GM04504 (cell line): Measurements from ENCODE around the gene ZBTB7C.

Experiments
- DNase-seq: peaks from one replicate; pipeline ENCODE4 v3.0.0-alpha.2; 2012; ENCODE audit warnings: low read depth

ZBTB7C gene

DNA sequence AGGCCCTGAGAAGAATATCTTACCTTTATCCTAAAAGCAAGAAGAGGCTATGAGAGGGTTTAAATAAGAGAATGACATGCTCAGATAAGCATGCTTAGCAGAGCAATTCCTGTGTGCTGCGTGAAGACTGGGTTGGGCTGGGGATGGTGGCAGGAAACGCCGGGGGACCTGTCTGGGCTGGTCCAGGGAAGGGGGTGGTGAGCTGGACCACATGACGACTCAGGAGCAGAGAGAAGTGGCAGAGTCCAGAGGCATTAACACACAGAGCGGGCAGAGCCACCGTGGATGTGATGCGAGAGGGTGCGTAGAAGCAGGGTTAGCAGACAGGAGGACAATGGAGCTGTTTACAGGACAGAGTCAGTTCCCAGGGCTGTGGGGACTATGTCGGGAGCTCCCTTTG, 84.5 kb downstream of the ZBTB7C start:
- no peak for DNase-seq

DNA sequence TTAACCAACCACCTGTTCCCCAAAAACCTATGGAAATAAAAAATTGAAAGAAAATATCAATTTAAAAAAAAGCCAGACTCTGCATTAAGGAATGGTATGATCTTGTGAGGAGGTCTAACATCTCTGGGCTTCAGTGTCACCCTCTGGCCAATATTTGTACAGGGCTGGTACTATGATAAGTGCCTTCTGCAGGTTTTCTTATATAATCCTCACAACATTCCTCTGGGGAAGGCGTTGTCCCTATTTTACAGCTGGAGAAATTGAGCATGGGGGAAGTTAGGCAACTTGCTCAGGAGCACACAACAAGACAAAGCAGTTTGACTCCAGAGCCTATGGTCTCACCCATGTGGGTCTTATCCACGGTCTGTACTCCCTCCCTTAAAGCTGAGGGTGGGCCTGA, 86.0 kb downstream of the ZBTB7C start:
- no peak for DNase-seq

DNA sequence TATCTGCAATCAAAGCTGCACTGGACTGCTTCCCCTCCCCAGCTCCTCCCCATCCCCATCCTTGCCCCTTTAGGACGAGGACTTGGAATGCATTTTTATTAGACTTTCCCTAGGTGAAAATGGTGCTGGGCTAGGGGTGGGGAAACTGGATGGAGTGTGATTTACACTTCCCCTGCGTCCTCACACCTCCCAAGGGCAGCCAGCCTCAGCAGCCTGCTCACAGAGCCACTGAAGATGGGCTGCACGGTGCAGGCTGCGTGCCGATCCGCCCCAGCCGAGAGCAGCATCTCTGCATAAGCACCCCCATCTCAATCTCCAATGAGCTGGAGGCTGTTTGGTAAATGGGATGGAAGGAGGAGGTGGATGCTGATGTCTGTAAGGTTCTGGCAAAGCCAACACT, 87.6 kb downstream of the ZBTB7C start:
- no peak for DNase-seq

DNA sequence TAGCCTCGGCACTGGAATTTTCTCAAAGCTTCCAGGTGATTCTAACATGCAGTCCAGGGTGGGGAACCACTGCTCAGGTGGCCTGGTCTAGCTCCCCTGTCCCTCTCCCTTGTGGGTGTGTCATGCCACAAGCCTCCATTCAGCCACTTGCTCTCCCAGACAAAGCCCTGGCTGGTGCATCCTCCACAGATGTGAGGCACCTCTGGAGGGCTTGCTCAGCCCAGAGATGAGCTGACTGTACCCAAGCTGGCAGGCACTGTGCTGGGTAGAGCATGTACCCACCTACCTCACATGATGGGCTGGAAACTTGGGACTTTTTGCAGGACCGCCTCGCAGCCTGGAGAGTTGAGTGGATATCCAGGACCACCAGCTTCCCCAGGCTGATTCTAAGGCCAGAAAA, 88.1 kb downstream of the ZBTB7C start:
- no peak for DNase-seq

DNA sequence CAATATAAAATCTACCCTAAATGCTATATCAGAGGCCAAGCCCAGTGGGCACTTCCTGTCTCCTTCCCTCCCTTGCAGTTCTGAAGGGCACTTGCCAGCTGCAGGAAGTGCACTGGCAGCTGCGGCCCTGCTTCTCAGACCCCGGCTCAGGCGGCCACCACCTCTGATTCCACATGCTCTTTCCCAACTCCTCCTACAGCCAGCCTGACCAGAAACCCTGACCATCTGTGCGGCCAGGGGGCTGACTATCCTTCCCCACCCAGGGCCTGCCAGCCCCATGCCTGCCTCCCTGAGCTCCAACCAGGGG, 88.6 kb downstream of the ZBTB7C start:
- no peak for DNase-seq

DNA sequence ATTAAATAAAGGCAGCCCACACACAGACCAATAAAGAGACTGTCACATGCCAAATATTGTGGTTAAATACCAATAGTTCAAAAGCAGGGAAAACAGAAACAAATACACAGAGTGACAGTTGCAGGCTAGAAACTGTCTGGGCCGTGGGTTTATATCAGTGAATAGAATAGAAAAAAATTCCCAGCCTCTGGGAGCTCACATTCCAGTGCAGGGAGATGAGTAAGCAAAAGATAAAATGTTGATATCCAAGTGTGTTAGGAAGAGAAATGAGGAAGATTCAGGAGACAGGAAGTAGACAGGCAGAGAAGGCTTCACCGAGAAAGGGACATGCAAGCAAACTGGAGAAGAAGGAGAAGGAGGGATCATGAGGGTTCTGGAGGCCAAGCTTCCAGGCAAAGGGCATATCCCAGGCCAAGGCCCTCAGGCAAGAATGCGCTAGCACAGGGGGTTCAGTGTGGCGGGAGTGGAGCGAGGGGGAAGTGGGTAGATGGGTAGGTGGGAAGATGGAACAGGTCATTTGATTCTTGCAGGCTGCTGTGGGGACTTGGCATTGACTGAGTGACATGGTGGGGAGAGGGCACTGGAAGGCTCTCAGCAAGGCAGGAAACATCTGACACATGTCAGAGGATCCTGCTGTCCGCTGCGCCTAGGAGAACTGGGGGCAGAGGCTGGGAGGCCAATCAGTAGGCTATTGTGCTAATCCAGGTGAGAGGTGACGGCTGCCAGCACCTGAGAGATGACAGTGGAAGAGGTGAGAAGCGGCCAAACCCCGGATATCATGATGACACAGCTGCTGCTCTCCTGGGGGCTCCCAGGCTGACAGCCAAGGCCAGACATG, 89.2 kb downstream of the ZBTB7C start:
- no peak for DNase-seq

DNA sequence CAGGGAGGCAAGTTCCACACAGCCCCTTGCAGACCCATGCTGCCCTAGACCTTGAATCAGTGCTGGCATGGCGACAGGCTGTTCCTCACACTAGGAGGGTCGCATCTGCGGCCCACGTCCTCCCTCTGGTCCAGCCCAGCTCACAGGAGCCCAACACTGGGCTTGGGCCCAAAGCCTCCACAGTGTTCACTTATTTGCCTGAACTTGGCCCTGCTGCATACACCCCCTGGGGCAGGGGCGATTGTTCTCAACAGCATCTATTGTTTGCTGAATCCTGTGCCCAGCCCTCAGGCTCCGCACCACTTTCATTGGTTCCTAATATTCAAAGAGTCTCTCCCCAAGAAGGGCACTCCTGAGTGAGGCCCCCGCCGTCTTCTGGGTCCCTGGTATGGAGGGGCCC, 90.7 kb downstream of the ZBTB7C start:
- no peak for DNase-seq

DNA sequence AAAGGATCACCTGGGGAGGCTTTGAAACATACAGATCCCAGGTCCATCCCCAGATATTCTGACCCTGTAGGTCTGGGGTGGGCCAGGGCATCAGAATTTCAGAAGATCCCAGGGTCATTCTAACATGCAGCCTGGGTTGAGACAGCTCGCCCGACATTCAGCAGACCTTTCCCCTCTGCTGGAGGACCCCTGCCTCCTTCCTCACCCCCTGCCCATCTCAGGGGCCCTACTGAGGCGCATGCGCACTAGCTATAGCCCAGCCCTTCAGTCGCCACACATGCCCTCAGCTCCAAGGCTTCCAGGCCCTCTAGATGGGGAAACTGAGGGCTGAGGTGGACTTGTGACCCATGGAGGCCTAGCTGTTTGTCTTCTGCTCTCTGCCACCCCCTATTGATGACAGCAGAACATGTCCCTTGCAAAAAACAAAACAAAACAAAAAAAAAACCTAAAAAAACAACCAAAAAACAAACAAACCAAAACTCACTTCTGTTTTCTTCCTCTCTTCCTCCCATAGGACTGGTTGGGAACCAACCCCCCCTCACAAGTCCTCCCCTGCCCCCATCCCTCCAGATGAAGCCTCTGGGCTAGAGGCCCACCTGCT, 91.3 kb downstream of the ZBTB7C start:
- no peak for DNase-seq

DNA sequence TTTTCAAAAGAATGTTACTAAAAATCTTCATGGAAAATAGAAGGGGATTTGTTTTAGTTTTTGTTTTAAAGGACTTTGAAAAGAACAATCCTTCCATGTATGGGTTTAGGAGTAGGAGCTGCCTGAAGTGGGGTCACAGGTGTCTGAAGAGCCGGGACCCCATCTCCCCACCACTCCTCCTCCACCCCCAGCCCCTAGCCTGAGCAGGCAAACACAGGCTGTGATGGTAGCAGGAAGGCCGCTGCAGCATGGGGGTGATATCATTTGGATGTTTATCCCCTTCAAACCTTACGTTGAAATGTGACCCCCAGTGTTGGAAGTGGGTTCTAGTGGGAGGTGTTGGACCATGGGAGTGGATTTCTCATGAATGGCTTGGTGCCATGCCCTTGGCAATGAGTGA, 93.0 kb downstream of the ZBTB7C start:
- no peak for DNase-seq

DNA sequence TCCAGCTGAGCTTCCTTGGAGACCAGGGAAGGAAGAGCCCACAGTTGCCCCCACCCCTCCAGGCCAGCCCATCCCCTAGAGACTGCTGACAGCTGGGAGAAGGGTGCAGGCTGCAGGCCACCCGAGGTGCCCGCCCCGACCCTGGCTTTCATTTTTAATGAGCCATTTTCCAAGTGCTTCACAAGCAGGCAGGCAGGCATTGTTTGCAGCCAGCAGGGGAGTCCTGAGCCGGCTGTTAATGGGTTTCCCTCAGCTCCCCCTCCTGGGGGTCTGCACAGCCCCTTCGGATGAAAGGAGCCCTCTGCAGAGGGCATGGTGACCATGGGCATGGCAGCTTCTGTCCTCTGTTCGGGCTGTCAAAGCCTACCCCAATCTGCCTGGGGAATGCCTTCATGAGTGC, 94.5 kb downstream of the ZBTB7C start:
- DNase-seq = no peak

DNA sequence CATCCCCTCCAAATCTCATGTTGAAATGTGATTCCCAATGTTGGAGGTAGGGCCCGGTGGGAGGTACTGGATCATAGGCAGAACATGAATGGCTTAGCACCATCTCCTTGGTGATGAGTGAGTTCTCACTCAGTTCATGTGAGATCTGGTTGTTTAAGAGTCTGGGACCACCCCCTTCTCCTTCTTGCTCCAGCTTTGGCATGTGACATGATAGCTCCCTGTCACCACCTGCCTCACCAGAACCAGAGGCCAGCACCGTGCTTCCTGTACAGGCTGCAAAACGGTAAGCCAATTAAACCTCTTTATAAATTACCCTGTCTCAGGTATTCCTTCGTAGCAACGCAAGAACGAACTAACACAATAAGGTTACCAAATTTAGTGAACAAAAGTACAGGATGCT, 95.4 kb downstream of the ZBTB7C start:
- DNase-seq = no peak

DNA sequence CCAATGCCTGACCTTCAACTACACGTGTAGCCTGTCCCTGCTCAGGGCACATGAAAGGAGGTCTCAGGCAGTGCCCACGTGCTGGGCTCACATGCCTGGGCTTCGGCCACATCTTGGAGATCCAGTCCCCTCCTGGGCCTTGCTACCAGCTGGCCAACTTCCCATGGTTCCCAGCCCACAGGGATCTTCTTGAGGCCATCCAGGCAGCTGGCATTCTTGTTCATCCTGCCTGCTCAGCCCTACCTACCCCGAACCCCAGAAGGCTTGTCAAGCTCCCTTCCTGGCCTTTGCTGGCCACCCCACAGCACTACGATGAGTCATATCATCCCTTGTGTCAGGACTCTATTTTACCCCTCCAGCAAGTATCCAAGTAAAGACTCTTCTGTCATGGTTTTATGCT, 97.1 kb downstream of the ZBTB7C start:
- no peak for DNase-seq

DNA sequence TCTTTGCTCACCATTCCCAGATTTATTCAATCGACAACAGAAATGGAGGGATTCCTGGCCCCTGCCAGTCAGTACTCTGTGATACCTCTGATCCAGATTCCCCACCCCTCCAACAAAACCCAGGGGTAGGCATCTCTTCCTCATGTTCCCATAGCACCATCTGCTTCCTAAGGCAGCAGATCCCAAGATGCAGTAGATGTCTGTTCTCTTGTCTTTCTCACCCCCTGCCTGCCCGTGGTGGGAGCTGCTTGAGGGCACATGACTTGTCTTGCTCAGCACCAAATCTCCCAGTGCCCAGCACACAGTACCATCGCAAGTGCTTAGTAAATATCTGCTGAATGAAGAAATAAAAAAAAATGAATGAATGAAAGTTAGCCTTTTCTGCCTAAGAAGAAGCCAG, 98.2 kb downstream of the ZBTB7C start:
- no peak for DNase-seq

DNA sequence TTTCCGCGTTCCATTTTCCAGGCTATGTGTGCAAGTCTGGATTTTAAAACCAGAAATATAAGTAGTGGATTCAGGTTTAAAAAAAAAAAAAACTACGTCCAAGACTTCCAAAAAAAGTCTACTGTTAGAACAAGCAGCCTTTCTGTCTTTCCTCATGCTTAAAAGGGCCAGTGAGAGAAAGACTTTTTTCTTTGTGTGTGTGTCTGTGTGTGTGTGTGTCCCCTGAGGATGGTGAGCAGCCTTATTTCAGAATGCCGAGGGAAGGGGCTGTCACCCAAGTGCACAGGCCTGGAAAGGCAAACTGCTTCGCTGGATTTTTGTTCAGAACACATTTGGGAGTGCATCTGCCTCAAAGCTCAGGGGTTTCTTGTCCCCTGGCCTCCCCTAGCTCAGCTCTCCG, 98.8 kb downstream of the ZBTB7C start:
- no peak for DNase-seq

DNA sequence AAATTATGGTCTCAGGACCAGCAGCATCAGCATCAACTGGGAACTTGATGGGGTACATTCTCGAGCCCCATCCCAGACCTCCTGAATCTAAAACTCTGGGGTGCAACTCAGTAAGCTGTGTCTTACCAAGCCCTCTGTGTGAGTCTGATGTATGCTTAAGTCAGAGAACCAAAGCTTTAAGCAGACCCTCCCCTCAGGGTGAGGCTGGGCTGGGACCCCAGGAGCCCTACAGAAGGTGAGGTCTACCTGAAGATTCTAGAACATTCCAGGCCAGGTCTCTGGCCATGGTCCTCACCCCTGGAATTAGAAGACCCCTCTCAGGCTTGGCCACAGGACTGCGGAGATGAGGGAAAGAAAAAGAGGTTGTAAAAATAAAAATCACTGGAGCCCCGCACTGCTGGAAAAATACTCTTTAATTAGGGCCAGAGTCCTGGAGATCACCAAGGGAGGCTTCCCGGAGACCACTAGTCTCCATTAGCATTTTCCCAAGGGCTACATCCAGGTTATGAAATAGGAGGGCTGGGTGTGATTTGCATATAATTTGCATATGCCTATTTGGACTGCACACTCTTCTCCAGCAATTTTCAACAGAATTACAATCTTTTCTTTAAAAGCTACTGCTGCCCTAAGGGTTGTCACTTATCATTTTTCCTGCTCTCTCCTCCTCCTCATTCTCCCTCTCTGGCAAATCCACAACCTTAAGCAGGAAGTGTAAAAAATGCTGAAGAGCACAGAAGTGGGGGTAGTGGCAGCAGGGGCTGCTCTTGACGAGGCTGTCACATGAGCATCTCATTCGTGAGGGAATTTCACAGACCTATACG, 100.2 kb downstream of the ZBTB7C start:
- DNase-seq = no peak

DNA sequence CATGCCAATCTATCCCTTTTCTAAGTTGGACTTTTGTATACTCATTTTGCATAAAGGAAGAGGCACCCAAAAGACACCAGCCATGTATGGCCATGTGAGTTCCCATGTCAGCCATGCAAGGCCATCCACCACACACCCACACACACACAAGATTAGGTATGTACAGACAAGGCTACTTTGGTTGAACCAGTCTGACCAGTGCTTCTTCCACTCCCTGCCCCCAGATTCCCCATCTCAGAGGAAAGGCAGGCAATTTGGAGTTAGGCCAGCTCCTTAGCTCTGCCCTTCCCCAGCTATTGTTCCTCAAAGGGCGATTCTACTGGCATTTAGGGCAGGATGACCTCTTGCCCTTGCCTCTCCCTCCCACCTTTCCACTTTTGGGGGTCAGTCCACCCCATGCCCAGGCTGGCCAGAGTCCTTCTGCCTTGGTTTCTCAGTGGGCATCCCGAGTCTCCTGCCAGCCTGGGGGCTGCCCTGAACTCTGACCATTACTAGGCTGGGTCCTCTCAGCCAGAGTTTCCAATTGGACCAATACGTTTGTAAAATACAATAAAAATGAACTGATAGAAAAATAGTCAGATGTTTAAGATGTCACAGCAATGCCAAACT, 101.1 kb downstream of the ZBTB7C start:
- no peak for DNase-seq

DNA sequence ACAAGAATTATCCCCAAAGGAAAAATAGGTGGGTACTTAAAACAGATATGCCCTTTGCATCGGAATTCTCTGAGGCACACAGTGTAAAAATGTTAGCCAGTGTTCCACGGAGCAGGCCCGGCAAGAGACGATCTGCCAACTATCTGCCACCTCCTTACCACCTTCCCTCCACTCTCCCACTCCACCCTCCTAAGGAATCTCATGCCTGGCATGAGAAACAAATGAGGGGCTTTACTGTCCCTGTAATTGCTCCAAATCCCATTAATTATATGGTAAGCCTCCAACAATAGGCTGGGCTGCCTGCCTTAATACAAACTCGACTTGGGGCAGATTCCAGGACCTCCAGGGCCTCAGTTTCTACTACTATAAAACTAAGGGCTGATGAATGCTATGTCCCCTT, 102.3 kb downstream of the ZBTB7C start:
- DNase-seq = no peak

DNA sequence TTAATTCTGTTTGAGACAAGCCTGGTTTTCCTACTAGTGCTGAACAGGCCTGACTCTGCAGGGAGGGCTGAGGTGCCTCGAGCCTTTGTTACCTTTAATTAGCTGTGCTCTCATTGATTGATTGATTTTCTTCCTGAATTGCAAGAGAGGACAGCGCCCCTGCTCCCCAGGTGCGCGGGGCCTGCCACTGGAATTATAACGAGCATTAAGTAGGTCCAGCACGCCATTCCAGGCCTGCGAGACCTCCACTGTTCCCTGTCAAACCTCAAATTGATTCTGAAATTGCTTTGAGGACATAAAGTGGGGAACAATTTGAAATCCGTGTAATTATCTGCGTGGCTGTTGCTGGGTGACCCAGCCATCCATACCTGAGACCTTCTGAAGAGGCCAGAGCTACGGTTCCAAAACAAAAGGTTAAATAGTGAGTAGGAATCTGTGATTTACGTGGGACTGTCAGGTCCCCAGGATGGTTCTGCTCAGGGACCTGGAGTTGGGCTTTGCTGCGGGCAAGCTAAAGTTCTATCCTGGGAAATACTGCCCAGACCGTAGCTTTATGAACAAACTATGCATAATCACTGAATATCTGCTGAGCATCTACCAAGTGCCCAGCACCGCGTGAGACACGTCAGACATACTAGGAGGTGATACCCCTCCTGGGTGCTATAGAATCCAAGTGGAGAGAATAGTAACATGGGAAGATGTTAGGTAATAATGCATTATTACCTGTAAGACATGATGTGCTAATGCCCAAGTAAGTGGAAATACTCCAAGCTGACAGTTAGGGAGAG, 104.1 kb downstream of the ZBTB7C start:
- DNase-seq = no peak

DNA sequence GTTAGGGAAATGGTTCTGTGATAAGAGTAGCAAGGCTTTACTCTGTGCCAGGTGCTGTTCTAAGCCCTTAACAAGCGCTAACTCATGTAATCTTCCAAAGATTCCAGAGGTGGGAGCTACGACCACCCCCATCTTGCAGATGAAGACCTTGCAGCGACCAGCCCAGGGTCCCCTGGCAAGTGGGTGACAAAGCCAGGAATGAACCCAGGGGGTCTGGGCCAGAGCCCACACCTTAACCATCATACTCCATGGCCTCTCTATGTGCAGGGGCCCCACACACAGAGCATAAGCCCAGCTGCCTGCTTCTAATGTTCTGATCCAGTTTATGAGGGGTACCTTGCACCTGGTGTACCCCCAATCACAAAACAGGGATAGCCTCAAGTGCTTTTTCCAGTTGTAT, 105.3 kb downstream of the ZBTB7C start:
- no peak for DNase-seq

DNA sequence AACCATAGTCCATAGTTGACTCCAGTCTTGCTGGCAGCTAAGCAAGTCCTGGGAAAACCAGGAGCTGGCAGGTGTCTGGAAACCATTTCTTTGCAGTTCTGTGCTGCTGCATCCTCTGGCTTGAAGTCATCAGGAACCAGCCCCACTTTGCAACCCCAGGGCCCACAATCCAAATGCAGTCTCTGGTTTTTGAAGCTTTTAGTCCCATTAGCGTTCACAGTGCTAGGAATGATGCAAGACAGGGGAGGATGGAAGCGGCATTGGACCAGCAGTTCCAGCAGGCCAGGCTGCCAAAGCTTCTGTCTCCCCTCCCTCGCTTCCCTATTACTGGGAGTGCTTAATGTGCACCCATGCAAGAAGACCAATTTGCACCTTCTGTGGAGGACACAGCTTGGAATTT, 106.4 kb downstream of the ZBTB7C start:
- DNase-seq = no peak

DNA sequence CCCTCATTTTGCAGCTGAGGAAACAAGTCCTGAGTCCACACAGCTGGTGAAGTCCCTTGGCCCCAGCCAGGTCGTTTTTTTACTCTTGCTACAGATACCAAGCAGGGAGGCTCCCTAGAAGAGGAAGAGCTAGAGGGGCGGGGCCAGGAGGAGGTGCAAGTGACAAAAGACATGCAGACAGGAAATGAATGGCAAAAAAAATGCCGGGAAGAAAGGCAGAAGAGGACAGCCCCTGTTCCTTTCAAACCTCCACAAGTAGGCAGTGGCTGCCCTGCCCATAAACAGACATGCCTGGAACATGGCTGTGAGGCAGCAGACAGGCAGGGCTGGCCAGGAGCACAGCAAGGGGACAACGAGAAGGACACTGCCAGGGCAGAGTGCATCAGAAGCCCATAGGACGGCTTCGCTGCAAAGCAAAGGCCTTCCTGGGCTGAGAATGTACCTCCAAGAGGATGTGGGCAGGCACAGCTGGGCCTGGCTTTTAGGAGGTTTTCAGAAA, 108.7 kb downstream of the ZBTB7C start:
- DNase-seq = no peak

DNA sequence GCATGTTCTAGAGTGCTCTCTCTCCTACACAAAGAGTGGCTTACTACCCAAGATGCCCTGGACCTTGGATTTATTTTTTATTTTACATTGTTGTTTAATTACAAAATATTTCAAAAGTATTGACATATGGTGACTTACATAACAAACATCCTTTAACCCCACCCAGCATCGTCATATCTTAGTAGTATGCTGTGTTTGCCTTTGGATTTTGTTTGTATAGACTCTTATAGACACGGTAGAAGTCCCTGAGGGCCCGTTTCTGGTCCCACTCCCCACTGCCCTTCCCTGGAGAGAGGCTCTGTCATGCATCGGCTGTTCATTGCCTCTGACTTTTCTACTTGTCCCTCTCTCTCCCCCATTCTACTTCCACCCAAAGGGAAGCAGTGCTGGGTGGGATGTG, 112.0 kb downstream of the ZBTB7C start:
- no peak for DNase-seq
